LNCaP clone FGC (cell line): ENCODE measurements around the gene BABAM2.

Experiments
- DNase-seq: peaks from one replicate; pipeline ENCODE4 v3.0.0-alpha.2; 2011; ENCODE audit warnings: low read depth
- H3K4me3 ChIP-seq: 2 replicates; pipeline ENCODE4 v1.5.1; 2011; ENCODE audit warnings: mild to moderate bottlenecking, low read depth, low read length, control low read depth
- CTCF ChIP-seq: IDR thresholded peaks from 2 replicates; pipeline ENCODE4 v1.5.1; 2012; ENCODE audit warnings: mild to moderate bottlenecking; ENCODE audit not compliant: control insufficient read depth, insufficient read depth; ENCODE audit errors: extremely low read depth

BABAM2 gene

GRCh38 chr2:28358668-28359201 is 468.2 kb downstream of the BABAM2 start:
- TF ChIP-seq CTCF, result no peak
- DNase-seq, result no peak
- H3K4me3 ChIP-seq, result no peak overlapping the region

GRCh38 chr2:28359222-28360057 is 468.9 kb downstream of the BABAM2 start:
- no peak for DNase-seq
- no peak overlapping the region for H3K4me3 ChIP-seq
- no peak for TF ChIP-seq CTCF

- DNase-seq, result no peak
- no peak for TF ChIP-seq CTCF
- H3K4me3 ChIP-seq, result no peak overlapping the region
These were observed 469.7 kb downstream of the BABAM2 start for GRCh38 chr2:28360058-28360717.

- TF ChIP-seq CTCF, result no peak
- no peak for DNase-seq
- no peak overlapping the region for H3K4me3 ChIP-seq
These were observed 470.3 kb downstream of the BABAM2 start for GRCh38 chr2:28360718-28361293.

- no peak for DNase-seq
- TF ChIP-seq CTCF, result no peak
- H3K4me3 ChIP-seq, result no peak overlapping the region
These were observed 471.6 kb downstream of the BABAM2 start for GRCh38 chr2:28361991-28362710.

- no peak for TF ChIP-seq CTCF
- H3K4me3 ChIP-seq, result no peak overlapping the region
- DNase-seq, result no peak
These were observed 472.5 kb downstream of the BABAM2 start for GRCh38 chr2:28362991-28363521.
